ENCODE results near the gene MAP3K5. TPM values are rescaled to one million over a fixed set of nuclear protein-coding genes. Genes with fewer than 3 reads are reported as not detected.

MAP3K5 gene
- total and polyA plus RNA-seq, 9 donors = 37.0 to 217 (median 80.2) TPM

DNA sequence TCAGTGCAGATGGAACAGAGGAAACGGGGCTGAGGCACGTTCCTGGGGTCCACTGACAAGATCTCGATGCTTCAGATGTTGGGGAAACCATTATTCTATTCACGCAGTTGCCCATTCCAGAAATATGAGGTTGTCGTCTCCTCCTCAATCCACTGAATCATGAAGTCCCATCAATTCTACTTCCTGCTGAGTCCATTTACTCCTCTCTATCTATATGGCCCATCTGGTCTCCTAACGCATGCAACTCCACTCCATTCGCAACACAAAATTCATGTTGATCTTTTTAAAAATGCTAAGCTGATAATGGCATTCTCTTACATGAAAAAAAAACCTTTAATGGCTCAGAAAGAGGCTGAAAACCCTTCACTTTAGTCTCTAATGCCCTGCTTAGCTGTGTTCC is 37.5 kb downstream of the MAP3K5 start:
- TF ChIP-seq POLR2A (IDR thresholded peaks at IDR 0.05) (no peak), CTCF (IDR thresholded peaks at IDR 0.05) (no peak), EP300 (IDR thresholded peaks at IDR 0.05) (no peak)
- Histone ChIP-seq H3K36me3 (no peaks in the 10 kb centered on the region), H3K4me3 (no peak overlapping the region), H3K27ac (no peak overlapping the region), H3K9me3 (no peaks in the 10 kb centered on the region), H3K4me1 (ENCODE audit: insufficient read depth) (peaks cover 25% of the 10 kb centered on the region), H3K27me3 (no peaks in the 10 kb centered on the region)
- 81 to 98% (median 87%) methylated on average over 7 of the region's 7 CpGs for WGBS, 3 donors
- intact Hi-C loops (cut with DNase I) = no loop called here
- DNase-seq = no peak

DNA sequence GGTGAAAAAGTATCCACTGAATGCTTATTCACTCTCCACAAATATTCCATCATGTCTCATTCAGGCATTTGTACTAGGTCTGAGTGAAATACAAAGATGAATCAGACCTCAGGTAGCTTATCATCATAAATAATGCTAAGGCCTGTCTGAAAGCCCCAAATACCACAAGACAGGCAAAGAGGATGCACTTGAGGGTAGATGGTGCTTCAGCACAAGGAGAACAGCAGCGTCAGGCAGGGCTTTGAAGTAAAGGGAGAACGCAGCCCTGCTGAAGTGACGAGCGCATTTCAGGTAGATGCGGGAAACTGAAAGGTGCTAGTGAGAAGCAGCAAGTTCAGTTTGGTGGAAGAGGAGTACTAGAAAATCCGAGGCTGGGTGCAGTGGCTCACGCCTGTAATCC is 38.7 kb downstream of the MAP3K5 start:
- TF ChIP-seq CTCF (IDR thresholded peaks at IDR 0.05) = no peak
- no peak for TF ChIP-seq EP300 (IDR thresholded peaks at IDR 0.05)
- no peak for TF ChIP-seq POLR2A (IDR thresholded peaks at IDR 0.05)
- intact Hi-C loops (cut with DNase I) = no loop called here

DNA sequence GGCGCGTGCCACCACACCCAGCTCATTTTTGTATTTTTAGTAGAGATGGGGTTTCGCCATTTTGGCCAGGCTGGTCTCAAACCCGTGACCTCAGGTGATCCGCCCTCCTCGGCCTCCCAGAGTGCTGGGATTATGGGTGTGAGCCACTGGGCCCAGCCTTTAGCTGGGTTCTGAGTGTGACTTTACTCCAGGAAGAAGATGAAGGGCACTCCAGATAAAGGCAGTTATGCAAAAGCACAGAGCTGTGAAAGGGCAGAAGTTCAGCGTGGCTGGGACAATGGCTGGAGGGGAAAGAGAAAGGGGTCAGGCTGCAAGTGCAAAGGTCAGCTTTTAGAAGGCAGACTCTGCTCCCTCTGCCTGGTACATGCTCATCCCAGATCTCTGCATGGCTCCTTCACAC is 39.7 kb downstream of the MAP3K5 start:
- Histone ChIP-seq H3K9me3 (no peaks in the 10 kb centered on the region), H3K4me3 (no peak overlapping the region), H3K4me1 (ENCODE audit: insufficient read depth) (peaks cover 21% of the 10 kb centered on the region), H3K27me3 (no peaks in the 10 kb centered on the region), H3K27ac (no peak overlapping the region), H3K36me3 (no peaks in the 10 kb centered on the region)
- 89 to 95% (median 93%) methylated on average over 7 of the region's 7 CpGs for WGBS, 3 donors
- intact Hi-C loops (cut with DNase I) = no loop called here
- TF ChIP-seq EP300 (IDR thresholded peaks at IDR 0.05) (no peak), POLR2A (IDR thresholded peaks at IDR 0.05) (no peak), CTCF (IDR thresholded peaks at IDR 0.05) (no peak)
- no peak for DNase-seq

More for the DNA sequence above, 38.7 kb downstream of the MAP3K5 start:
- H3K36me3 ChIP-seq = no peaks in the 10 kb centered on the region
- no peak for DNase-seq
- H3K4me1 ChIP-seq (ENCODE audit: insufficient read depth) = peaks cover 22% of the 10 kb centered on the region
- 93 to 97% (median 96%) methylated on average over 7 of the region's 7 CpGs for WGBS, 3 donors
- no peak overlapping the region for H3K4me3 ChIP-seq
- no peak overlapping the region for H3K27ac ChIP-seq
- H3K9me3 ChIP-seq = no peaks in the 10 kb centered on the region
- H3K27me3 ChIP-seq = no peaks in the 10 kb centered on the region

DNA sequence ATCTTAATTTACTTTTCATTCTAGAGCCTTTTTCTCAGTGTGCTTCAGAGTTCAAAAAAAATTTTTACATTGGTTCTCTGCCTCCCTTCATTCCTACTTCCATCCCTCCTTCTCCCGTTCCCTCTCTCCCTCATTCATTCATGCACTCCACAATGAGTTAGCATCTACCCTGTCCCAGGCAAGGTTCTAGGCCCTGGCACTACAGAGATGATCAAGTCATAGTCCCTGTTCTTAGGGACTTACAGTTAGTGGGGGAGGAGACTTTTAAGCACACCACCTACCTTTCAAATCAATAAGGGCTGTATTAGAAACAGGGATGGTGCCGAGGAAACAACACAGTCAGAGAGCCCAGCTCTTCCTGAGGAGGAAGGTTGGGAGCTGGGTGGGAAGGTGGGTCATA is 40.3 kb downstream of the MAP3K5 start:
- Histone ChIP-seq H3K27ac (no peak overlapping the region), H3K4me1 (ENCODE audit: insufficient read depth) (peaks cover 20% of the 10 kb centered on the region), H3K27me3 (no peaks in the 10 kb centered on the region), H3K4me3 (no peak overlapping the region), H3K36me3 (no peaks in the 10 kb centered on the region), H3K9me3 (no peaks in the 10 kb centered on the region)
- TF ChIP-seq EP300 (IDR thresholded peaks at IDR 0.05) (no peak), CTCF (IDR thresholded peaks at IDR 0.05) (no peak), POLR2A (IDR thresholded peaks at IDR 0.05) (no peak)
- DNase-seq = no peak
- 90 to 93% (median 91%) methylated on average over 2 of the region's 2 CpGs for WGBS, 3 donors
- intact Hi-C loops (cut with DNase I) = no loop called here
